ENCODE measurements around the gene ALX4. TPM values are rescaled to one million over a fixed set of nuclear protein-coding genes. Genes with fewer than 3 reads are reported as not detected.

ALX4 gene
- total RNA-seq, 1 donor from 2014 or later: not detected

- no peak for DNase-seq (ENCODE audit: low read depth)
These were observed 25.3 kb upstream of the ALX4 start for GRCh38 chr11:44335052-44335760.

GRCh38 chr11:44334356-44335004, 24.5 kb upstream of the ALX4 start:
- no peak for DNase-seq (ENCODE audit: low read depth)

DNA sequence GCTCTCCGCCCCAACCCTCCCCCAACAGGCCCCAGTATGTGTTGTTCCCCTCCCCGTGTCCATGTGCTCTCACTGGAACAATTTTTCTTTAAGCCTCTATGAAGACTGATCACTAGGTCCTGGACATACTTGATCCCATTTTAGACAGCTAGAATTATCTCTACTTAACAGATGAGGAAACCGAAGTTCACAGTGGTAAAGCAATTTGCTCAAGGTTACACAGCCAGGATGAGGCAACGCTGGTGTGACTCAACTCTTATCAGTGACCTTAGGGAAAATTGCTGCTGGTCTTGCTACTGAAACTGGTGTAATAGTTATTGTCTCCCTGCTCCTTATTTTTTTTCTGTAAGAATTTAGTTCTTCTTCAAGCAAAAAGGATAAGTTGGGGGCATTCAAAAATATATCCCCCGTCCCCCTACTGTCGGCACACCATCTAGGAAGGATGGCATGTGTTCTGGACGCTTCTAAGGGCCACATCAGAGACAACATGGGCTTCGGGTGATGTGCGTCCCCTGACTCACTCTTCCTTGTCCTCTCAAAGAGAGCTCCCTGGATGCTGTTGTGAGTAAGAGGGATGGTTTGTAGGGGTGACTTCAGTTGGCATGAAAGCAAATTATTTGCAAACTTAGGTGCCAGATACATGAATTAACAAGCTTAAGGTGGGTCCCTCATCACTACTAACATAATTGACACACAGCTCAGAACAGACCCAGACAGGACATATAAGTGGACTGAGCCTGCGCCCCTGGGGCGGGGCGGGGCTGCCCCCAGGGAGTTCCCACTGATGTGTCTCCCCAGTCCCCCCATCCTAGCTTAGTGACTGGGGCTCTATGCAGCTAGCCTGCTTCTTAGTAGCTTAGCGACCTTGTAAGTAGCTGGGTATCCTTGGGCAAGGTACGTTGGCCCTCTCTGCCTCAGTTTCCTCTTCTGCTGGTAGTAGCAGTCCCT, 23.6 kb upstream of the ALX4 start:
- DNase-seq (ENCODE audit: low read depth): no peak

- no peak for DNase-seq (ENCODE audit: low read depth)
These were observed 22.7 kb upstream of the ALX4 start for GRCh38 chr11:44332665-44333064.

GRCh38 chr11:44329472-44330230, 19.7 kb upstream of the ALX4 start:
- DNase-seq (ENCODE audit: low read depth): no peak

- no peak for DNase-seq (ENCODE audit: low read depth)
These were observed 18.3 kb upstream of the ALX4 start for GRCh38 chr11:44328138-44328660.

DNA sequence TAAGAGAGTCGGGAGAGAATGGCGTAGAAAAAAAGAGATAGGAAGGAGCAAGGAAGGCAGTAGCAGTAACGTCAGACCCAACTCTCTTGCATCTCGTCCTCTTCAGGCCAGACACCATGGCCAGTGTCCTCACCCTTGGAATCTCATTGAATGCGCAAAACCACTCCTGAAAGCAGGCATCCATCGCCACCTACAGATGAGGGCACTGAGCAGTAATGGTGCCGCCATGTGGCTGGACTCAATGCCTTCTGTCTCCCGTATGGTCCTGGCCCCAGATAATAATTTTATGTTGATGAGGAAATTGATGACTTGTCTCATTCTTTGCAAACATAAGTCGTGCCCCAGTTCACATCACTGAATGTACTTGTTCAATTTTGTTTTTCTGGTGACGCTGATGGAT, 17.8 kb upstream of the ALX4 start:
- DNase-seq (ENCODE audit: low read depth): no peak

DNA sequence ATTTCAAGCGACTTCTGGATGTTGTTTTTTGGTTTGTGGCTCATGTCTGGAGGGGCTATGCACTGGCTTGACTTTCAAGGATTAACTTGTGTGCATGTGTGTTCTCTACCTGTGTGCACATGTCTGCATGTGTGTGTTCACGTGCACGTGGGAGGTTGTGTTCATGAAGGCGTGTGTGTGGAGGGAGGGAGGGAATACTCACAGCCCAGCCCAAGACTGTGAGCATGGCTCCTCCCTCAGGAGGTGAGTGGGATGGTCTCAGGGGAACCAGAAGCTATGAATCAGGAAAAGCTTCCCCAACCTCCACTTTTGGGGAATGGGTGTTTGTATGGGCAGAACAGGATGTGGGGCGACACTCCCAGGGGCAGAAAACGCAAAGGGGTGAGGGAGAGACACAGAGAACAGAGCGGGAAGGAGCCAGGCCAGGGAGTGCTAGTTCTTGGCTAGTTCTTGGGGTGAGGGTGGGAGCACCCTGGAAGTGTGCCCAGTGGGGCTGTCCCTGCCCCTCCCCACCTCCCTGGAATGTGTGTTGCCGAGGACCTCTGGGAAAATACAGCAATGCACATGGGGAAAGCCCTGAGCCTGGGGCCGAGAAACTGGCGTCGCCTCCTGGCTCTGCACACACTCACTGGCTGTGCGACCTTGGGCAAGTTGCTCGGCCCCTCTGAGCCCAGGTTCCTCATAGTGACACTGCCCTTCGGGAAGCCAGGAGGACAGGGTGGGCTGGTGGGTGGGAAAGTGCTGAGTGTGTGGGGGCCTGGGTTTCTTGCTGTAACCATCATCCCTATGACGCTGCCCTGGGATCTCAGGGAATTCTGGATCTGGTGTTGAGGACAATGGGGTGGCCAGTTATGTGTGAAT, 16.9 kb upstream of the ALX4 start:
- DNase-seq (ENCODE audit: low read depth): no peak

DNA sequence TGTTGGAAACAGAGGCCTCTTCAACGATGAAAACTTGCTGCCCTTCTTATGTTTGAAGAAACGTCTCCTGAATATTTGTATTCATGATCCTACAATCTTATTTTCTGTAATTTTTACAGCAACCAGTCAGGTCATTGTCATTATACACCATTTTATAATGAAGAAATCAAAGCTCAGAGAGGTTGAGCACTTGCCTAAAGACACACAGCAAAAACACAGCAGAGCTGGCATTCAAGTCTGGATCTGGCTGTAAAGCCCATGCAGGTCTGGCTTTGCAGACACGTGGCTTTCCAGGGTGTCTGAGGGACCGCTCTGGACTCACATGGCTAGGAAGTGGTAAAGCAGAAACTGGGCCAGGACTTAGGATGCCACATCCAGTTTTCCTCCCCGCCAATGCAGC, 15.8 kb upstream of the ALX4 start:
- DNase-seq (ENCODE audit: low read depth): no peak

DNA sequence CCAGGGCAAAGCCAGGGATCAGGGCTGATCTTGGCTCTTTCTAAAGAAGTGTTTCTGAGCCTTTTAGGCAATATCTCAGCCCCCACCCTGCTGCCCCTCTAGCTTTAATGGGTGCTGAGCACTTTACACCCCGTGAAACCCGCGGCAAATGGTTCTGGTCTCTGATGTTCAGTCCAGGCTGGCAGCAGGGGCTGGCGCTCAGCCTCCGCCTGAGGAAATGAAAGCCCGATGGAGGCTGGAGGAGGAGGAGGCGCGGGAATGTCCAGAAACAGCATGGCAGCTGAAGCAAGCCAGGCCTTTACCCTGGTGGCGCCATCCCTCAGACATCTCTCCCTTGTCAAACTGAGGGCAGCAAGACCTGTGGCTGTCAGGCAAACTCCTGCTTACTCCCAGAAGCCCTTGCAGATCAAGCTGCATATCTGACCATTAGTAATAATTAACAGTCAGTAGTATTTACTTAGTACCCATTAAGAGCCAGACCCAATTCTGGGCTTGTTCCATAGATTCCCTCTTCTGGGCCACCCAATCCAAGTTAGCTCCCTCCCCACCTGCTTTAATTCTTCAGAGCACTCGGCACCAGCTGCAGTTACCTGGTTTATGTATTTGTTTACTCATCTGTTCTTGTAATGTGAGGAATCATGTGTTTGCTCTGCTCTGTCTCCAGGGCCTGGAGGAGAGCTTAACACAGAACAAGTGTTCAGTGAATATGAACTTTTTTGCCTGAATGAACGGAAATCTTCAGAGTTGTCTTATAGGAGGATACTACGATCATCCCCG, 15.0 kb upstream of the ALX4 start:
- DNase-seq (ENCODE audit: low read depth): no peak

GRCh38 chr11:44324222-44324621, 14.3 kb upstream of the ALX4 start:
- DNase-seq (ENCODE audit: low read depth): no peak

- no peak for DNase-seq (ENCODE audit: low read depth)
These were observed 12.3 kb upstream of the ALX4 start for GRCh38 chr11:44322243-44322642.

DNA sequence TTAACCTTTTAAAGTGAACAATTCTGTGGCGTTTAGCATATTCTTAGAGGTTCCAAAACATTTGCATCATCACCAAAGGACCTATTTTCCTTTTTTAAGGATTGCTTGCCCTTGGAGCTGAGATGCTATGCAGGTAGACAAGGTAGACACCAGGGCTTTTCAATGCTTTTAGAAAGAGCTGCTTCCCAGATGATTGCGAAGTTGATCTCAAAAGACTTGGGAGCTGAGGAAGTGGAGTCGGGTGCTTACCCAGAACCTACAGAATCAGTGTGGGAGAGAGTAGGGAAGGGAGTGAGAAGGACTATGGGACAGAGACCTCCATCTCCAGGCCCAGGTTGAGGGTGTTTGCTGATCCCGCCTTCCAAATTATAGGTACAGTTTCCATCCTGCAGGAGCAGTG, 11.1 kb upstream of the ALX4 start:
- no peak for DNase-seq (ENCODE audit: low read depth)

DNA sequence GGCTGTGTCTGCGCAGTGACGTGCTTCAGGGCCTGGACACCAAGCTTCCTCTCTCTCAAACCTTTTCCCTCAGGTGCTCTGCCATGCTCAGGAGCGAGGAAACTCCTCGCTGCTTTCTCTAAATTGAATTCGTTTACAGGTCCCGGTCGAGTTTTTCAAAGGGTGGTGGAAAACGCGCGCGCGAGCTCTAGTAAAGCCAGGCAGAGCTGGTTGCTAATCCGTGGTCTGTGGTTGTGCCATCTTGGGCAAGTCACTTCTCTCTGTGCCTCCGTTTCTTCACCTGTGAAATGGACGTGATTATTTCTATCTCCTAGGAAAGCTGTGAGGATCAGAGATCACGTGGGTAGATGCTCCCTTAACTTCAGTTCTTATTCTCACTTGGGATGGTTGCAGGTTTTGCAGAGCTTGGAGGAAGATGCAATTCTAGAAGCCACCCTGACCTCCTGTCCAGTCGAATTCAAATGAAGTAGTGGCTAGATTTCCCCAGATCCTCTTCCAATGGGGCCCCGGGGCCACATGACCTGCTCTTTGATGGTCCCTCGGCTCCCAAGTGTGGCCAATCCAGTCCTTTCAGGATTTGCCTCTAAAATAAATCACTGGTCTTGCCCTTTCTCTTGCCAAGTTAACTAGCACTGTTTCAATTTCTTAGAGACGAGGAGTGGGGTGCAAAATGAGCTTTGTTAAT, 10.5 kb upstream of the ALX4 start:
- no peak for DNase-seq (ENCODE audit: low read depth)

GRCh38 chr11:44319552-44320288, 9.8 kb upstream of the ALX4 start:
- no peak for DNase-seq (ENCODE audit: low read depth)

DNA sequence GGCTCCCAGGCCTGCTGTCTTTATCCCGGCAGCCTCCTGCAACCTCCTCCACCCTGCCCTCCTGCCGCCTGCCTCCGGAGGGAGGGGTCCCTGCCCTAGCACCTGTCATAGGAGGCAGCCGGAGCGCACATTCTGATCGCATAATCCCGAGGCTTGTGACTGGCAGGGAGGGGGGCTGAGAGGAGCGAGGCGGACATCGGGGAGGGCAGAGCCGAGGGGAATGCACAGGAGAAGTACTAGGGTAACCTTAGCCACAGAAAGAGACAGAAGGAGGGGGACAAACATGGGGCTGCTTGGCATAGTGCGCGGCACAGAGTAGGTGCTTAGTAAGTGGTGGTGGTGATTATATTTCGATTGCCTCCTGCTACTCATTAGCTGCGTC, 9.2 kb upstream of the ALX4 start:
- no peak for DNase-seq (ENCODE audit: low read depth)

- DNase-seq (ENCODE audit: low read depth): no peak
These were observed 8.4 kb upstream of the ALX4 start for GRCh38 chr11:44318369-44318768.

DNA sequence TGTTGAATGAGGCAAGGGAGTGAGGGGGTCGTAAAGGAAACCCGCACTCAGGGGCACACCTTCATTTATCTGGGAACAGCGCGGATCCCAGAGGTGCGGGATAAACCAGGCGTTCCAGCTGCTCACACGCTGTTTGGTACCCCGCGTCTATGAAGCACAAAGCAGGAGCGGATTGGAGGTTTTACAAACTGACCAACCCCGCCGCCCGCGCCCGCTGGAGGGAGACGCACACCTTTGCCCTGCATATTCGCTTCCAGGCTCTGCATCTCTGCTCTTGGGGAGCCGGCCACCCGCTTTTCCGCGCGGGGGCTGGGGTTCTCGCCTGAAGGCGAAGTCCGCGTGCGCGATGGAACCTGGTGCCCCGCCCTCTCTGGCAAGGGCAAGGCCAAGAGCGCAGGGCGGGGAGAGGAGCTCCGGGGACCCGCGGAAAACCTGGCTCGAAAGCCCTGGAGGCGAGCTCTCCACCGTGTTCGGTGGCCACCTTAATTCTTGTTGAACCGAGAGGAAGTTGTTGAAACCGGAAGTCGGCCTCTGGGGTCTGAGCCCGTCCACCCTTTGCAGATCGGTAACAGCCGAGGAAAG, 6.8 kb upstream of the ALX4 start:
- DNase-seq (ENCODE audit: low read depth): no peak

Measured in renal cortical epithelial cell (primary cell).